Stimulated activated naive CD8-positive, alpha-beta T cell treated with anti-CD3 and anti-CD28 coated beads, Interleukin-15, Interleukin-2, amounts not matched to agents 100 ng/mL and 50 ng/mL, for 24 hours (primary cell): ENCODE measurements around the gene ASS1.

Experiments
- H3K27ac Mint-ChIP-seq: one replicate; pipeline ENCODE4 v1.8.0; 2021; ENCODE audit warnings: mild to moderate bottlenecking, mixed read lengths
- H3K27me3 Mint-ChIP-seq: one replicate; pipeline ENCODE4 v1.8.0; 2021; ENCODE audit warnings: mixed read lengths
- H3K36me3 Mint-ChIP-seq: one replicate; pipeline ENCODE4 v1.8.0; 2021; ENCODE audit warnings: low read depth, mixed read lengths
- H3K4me1 Mint-ChIP-seq: one replicate; pipeline ENCODE4 v1.8.0; 2021; ENCODE audit warnings: low read depth, mixed read lengths
- H3K4me3 Mint-ChIP-seq: one replicate; pipeline ENCODE4 v1.8.0; 2021; ENCODE audit warnings: mild to moderate bottlenecking, mixed read lengths
- H3K9me3 Mint-ChIP-seq: one replicate; pipeline ENCODE4 v1.8.0; 2021; ENCODE audit warnings: mixed read lengths

ASS1 gene

GRCh38 chr9:130523921-130524320 lies 79.2 kb downstream of the ASS1 start:
- Mint-ChIP-seq H3K27ac (no peak overlapping the region), H3K27me3 (no peaks in the 10 kb centered on the region), H3K9me3 (no peaks in the 10 kb centered on the region), H3K4me1 (no peaks in the 10 kb centered on the region), H3K4me3 (no peak overlapping the region), H3K36me3 (no peaks in the 10 kb centered on the region)

- Mint-ChIP-seq H3K9me3 (no peaks in the 10 kb centered on the region), H3K4me1 (no peaks in the 10 kb centered on the region), H3K36me3 (no peaks in the 10 kb centered on the region), H3K27me3 (no peaks in the 10 kb centered on the region), H3K4me3 (no peak overlapping the region), H3K27ac (no peak overlapping the region)
Measured at GRCh38 chr9:130526193-130526853, 81.6 kb downstream of the ASS1 start.

DNA sequence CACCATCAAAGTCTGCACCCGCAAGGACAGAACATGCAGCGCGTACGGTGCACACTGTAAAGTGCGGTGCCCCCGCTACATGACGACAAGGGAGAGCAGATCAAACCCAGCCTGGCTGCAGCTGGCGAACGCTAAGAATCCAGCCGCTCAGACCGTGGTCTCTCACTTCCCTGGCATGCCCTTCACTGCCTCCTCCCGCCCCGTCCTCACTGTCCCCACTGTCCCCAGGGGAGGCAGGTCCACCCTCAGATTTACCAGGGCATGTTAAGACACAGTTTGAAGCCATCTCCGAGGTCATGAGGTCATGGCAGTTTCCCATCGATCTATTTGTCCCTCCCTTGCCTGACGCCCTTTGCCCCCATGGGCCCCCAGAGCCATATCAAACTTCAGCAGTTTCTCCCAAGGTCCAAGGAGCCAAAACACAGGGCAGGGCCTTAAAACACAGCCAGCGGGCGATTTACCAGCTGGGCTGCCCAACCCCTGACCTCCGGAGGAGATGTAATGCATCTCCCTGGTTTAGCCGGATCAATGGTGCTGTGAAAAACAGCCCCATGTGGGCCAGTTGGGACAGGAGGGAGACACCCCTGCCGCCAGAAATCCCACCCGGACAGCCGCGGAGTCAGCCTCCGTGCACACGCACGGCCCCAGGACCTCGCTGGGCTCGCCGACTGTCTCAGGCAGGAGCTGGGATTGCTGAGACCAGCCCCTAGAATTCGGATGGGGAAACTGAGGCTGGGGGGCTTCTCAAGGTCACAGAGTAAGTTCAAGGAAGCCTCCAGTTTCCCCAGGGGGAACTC lies 82.3 kb downstream of the ASS1 start:
- no peak overlapping the region for H3K27ac Mint-ChIP-seq
- no peak overlapping the region for H3K4me3 Mint-ChIP-seq
- no peaks in the 10 kb centered on the region for H3K36me3 Mint-ChIP-seq
- no peaks in the 10 kb centered on the region for H3K4me1 Mint-ChIP-seq
- no peaks in the 10 kb centered on the region for H3K27me3 Mint-ChIP-seq
- no peaks in the 10 kb centered on the region for H3K9me3 Mint-ChIP-seq

- no peak overlapping the region for H3K27ac Mint-ChIP-seq
- H3K36me3 Mint-ChIP-seq = no peaks in the 10 kb centered on the region
- H3K4me3 Mint-ChIP-seq = no peak overlapping the region
- H3K4me1 Mint-ChIP-seq = no peaks in the 10 kb centered on the region
- no peaks in the 10 kb centered on the region for H3K9me3 Mint-ChIP-seq
- H3K27me3 Mint-ChIP-seq = peaks cover 4% of the 10 kb centered on the region
Measured at GRCh38 chr9:130527651-130528310, 83.0 kb downstream of the ASS1 start.

GRCh38 chr9:130528674-130529073 lies 83.9 kb downstream of the ASS1 start:
- Mint-ChIP-seq H3K9me3 (no peaks in the 10 kb centered on the region), H3K36me3 (no peaks in the 10 kb centered on the region), H3K4me1 (no peaks in the 10 kb centered on the region), H3K27ac (no peak overlapping the region), H3K4me3 (no peak overlapping the region), H3K27me3 (peaks cover 4% of the 10 kb centered on the region)

DNA sequence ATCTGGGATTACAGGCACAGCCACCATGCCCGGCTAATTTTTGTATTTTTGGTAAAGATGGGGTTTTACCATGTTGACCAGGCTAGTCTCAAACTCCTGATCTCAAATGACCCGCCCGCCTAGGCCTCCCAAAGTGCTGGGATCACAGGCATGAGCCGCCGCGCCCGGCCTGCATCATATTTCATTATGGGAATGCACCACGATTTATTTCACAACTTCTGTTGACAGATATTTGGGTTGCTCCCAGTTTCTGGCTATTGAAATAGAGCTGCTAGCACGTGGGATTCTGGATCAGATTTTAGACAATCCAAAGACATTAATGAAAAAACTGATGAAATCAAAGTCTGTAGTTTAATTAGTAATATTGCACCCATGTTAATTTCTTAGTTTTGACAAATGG lies 86.2 kb downstream of the ASS1 start:
- no peaks in the 10 kb centered on the region for H3K4me1 Mint-ChIP-seq
- no peak overlapping the region for H3K27ac Mint-ChIP-seq
- H3K4me3 Mint-ChIP-seq = no peak overlapping the region
- peaks cover 21% of the 10 kb centered on the region for H3K27me3 Mint-ChIP-seq
- no peaks in the 10 kb centered on the region for H3K9me3 Mint-ChIP-seq
- H3K36me3 Mint-ChIP-seq = no peaks in the 10 kb centered on the region

GRCh38 chr9:130531670-130532069 lies 86.9 kb downstream of the ASS1 start:
- Mint-ChIP-seq H3K4me1 (peaks cover under 1% of the 10 kb centered on the region), H3K27ac (no peak overlapping the region), H3K27me3 (peaks cover 25% of the 10 kb centered on the region), H3K36me3 (no peaks in the 10 kb centered on the region), H3K9me3 (no peaks in the 10 kb centered on the region), H3K4me3 (no peak overlapping the region)

DNA sequence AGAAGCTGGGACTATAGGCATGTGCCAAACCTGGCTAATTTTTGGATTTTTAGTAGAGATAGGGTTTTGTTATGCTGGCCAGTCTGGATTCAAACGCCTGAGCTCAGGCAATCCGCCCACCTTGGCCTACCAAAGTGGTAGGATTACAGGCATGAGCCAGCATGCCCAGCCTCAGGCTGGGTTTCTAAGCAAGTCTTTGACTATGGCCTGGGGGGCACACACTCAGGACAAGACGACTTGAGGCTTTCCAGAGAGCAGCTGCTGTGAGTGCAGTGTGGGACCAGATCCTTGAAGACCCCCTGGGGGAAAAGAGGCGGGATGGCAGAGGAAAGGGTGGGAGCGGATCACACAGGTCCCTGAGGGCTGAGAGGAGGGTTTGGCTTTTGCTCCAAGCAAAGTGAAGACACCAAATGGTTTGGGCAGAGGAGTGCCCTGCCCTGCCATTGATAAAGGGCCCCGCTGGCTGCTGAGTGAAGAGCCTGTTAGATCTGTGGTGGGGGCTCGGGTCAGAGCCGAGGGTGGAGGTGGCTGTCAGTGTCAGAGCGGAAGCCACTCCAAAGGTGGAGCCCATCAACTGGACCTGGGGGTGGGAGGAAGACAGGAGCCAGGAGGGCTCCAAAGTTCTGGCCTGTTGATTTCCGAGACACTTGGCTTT lies 87.8 kb downstream of the ASS1 start:
- H3K27me3 Mint-ChIP-seq = peaks cover 34% of the 10 kb centered on the region
- H3K36me3 Mint-ChIP-seq = no peaks in the 10 kb centered on the region
- H3K4me3 Mint-ChIP-seq = no peak overlapping the region
- peaks cover 6% of the 10 kb centered on the region for H3K4me1 Mint-ChIP-seq
- no peak overlapping the region for H3K27ac Mint-ChIP-seq
- H3K9me3 Mint-ChIP-seq = no peaks in the 10 kb centered on the region

DNA sequence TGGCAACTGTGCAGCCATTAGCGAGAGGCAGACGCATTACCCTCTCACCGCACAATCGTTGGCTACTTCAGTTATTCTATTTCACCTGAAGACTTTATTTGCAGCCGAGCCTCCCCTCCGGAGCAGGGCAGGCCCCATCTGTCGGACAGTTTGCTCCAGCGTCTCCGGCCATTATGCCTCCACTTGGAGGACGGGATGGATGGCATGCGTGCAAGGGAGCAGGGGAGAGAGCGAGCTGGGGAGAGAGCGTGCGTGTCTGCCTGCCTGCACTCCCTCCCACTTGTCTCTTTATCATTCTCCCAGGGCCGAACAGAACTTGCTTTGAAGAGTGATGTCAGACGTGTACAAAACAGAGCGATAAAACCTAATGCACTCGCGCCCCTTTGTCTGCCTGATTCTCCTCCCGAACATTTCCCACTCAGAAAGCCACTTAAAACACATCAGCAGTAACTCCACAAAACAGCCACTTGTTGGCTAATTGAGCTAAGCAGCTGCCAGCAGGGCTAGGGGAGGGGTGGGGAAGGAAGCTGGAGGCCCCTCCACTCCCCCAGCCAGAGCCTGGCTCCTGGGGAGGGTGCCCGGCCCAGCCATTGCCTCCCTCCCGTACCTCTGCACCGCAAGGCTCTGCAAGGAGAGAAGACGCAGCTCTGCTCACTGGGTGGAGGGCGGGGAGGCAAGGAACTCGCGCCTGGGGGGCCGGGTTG lies 91.2 kb downstream of the ASS1 start:
- Mint-ChIP-seq H3K4me3 (no peak overlapping the region), H3K4me1 (peaks cover 10% of the 10 kb centered on the region), H3K36me3 (no peaks in the 10 kb centered on the region), H3K27ac (no peak overlapping the region), H3K9me3 (no peaks in the 10 kb centered on the region), H3K27me3 (peaks cover 64% of the 10 kb centered on the region)

DNA sequence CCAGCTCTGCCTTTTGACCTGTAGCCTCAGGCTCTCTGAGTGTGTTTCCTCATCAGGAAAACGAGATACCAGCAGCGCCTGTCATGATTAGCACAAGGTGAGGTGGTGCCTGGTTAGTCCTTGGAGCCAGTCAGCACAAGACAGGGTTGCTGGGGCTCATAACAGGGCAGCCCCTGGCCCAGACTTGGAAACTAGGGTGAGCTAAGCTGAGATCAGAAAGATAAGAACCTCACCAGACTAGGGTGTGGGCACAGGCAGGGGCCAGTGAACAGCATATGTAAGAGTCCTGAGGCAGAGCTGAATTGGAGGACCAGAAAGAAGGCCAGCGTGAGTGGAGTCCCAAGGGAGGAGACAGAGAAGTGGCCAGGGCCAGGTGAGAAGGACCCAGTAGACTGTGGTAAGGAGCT lies 91.9 kb downstream of the ASS1 start:
- peaks cover 10% of the 10 kb centered on the region for H3K4me1 Mint-ChIP-seq
- peaks cover 66% of the 10 kb centered on the region for H3K27me3 Mint-ChIP-seq
- no peak overlapping the region for H3K27ac Mint-ChIP-seq
- H3K9me3 Mint-ChIP-seq = no peaks in the 10 kb centered on the region
- H3K4me3 Mint-ChIP-seq = no peak overlapping the region
- H3K36me3 Mint-ChIP-seq = no peaks in the 10 kb centered on the region

- H3K9me3 Mint-ChIP-seq = no peaks in the 10 kb centered on the region
- peaks cover 10% of the 10 kb centered on the region for H3K4me1 Mint-ChIP-seq
- H3K4me3 Mint-ChIP-seq = no peak overlapping the region
- peaks cover 66% of the 10 kb centered on the region for H3K27me3 Mint-ChIP-seq
- no peak overlapping the region for H3K27ac Mint-ChIP-seq
- H3K36me3 Mint-ChIP-seq = no peaks in the 10 kb centered on the region
Measured at GRCh38 chr9:130537346-130538050, 92.7 kb downstream of the ASS1 start.

DNA sequence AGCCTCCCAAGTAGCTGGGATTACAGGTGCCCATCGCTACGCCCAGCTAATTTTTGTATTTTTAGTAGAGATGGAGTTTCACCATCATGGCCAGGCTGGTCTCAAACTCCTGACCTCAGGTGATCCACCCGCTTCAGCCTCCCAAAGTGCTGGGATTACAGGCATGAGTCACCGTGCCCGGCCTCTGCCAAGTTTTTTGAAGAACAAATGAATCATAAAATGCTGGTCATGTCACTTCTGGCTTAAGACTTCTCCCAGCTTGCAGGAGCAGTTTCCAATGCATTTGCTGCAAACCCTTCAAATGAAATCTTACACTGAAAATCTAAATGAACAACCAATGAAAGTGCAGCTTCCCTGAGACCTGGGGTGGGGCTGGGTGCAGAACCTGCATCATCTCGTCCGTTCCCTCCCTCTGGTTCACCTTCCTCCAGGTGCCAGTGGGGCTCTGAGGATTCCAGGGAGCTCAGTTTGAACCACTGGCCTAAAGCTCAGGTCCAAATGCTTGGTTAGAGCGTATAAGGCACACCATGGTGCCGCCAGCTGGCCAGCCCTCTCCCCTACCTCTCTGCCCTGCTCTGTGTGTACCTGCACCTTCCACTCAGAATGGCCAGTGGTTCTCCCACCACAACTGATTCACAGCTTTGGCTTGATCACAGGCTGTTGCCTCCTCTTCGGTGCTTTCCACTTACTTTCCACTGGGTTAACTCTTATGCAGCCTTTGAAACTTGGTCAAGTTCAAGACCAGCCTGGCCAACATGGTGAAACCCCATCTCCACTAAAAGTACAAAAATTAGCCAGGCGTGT lies 94.9 kb downstream of the ASS1 start:
- H3K27me3 Mint-ChIP-seq = peaks cover 58% of the 10 kb centered on the region
- no peaks in the 10 kb centered on the region for H3K36me3 Mint-ChIP-seq
- H3K4me1 Mint-ChIP-seq = peaks cover 10% of the 10 kb centered on the region
- H3K27ac Mint-ChIP-seq = no peak overlapping the region
- no peak overlapping the region for H3K4me3 Mint-ChIP-seq
- no peaks in the 10 kb centered on the region for H3K9me3 Mint-ChIP-seq

DNA sequence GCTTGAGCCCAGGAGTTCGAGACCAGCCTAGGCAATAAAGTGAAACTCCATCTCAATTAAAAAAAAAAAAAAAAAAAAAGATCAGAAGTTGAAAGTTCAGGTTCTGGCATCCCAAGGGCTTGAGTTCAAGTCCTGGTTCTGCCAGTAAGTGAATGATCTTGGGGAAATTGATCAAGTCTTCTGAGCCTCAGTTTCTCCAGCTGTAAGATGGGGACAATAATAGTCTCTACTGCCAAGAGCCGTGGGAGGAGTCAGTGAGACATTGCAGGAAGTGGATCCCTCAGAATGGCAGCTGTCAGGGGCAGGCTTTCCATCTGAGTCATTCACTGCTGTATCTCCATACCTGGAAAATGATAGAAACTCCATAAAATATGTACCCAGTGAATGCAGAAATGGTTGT lies 96.8 kb downstream of the ASS1 start:
- Mint-ChIP-seq H3K27ac (no peak overlapping the region), H3K36me3 (no peaks in the 10 kb centered on the region), H3K4me3 (no peak overlapping the region), H3K4me1 (peaks cover 10% of the 10 kb centered on the region), H3K27me3 (peaks cover 47% of the 10 kb centered on the region), H3K9me3 (no peaks in the 10 kb centered on the region)
